WTC11 (cell line): ENCODE data around the gene ST6GAL1. TPM values are rescaled to one million over a fixed set of nuclear protein-coding genes. Genes with fewer than 3 reads are reported as not detected.
A peak's percentile ranks its signal among the peaks of the same experiment; 100 is the strongest.

Experiments
- ATAC-seq: fragments of 200-7000 bp; cut with Tn5 transposase; 2 replicates; pipeline ENCODE4 v1.10.0; 2021; ENCODE audit warnings: mild to moderate bottlenecking, moderate library complexity
- CTCF ChIA-PET: fragments of 300-600 bp; sonication (Branson Sonifier 250); formaldehyde crosslinking; loops from one replicate; lab custom pipeline; 2021; ENCODE audit warnings: antibody characterized with exemption; lab: Charles Lee
- POLR2A ChIA-PET: fragments of 350-600 bp; sonication (Branson Sonifier 250); formaldehyde crosslinking; loops from one replicate; lab custom pipeline; 2021; ENCODE audit warnings: antibody characterized with exemption; lab: Charles Lee
- DNase-seq: peaks from one replicate; pipeline ENCODE4 v3.0.0; 2021; ENCODE audit warnings: low spot score
- H3K27ac Mint-ChIP-seq: 2 replicates; pipeline ENCODE4 v1.8.0; 2021; ENCODE audit warnings: mixed read lengths
- H3K27me3 Mint-ChIP-seq: 2 replicates; pipeline ENCODE4 v1.8.0; 2021; ENCODE audit warnings: low read depth, mild to moderate bottlenecking, moderate library complexity, mixed read lengths
- H3K36me3 Mint-ChIP-seq: 2 replicates; pipeline ENCODE4 v1.8.0; 2021; ENCODE audit warnings: mixed read lengths
- H3K4me1 Mint-ChIP-seq: 2 replicates; pipeline ENCODE4 v1.8.0; 2022; ENCODE audit warnings: mixed read lengths
- H3K4me3 Mint-ChIP-seq: 2 replicates; pipeline ENCODE4 v1.8.0; 2021; ENCODE audit warnings: mild to moderate bottlenecking, moderate library complexity, mixed read lengths
- H3K9me3 Mint-ChIP-seq: 2 replicates; pipeline ENCODE4 v1.8.0; 2021; ENCODE audit warnings: mixed read lengths
- CREM ChIP-seq: sonication (generic); formaldehyde crosslinking; IDR thresholded peaks from 2 replicates; pipeline ENCODE4 v1.8.1; 2022; ENCODE audit warnings: mild to moderate bottlenecking, missing genetic modification reagents, moderate library complexity
- ETV6 ChIP-seq: sonication (generic); formaldehyde crosslinking; IDR thresholded peaks from 2 replicates; pipeline ENCODE4 v1.8.1; 2022; ENCODE audit warnings: mild to moderate bottlenecking, missing genetic modification reagents
- FOXJ3 ChIP-seq: sonication (generic); formaldehyde crosslinking; IDR thresholded peaks from 2 replicates; pipeline ENCODE4 v1.9.0; 2021; ENCODE audit warnings: missing genetic modification reagents, mild to moderate bottlenecking, borderline replicate concordance
- FOXK1 ChIP-seq: sonication (generic); formaldehyde crosslinking; IDR thresholded peaks from 2 replicates; pipeline ENCODE4 v1.8.0; 2022; ENCODE audit warnings: mild to moderate bottlenecking, moderate library complexity, missing genetic modification reagents
- GABPB1 ChIP-seq: sonication (generic); formaldehyde crosslinking; IDR thresholded peaks from 2 replicates; pipeline ENCODE4 v1.8.1; 2023; ENCODE audit warnings: mild to moderate bottlenecking, missing genetic modification reagents
- HMGA2 ChIP-seq: fragments of 250-450 bp; sonication (Bioruptor Pico); IDR thresholded peaks from 2 replicates; pipeline ENCODE4 v1.4.0; 2021; ENCODE audit warnings: mild to moderate bottlenecking, moderate library complexity
- IRF2 ChIP-seq: sonication (generic); formaldehyde crosslinking; IDR thresholded peaks from 2 replicates; pipeline ENCODE4 v1.8.0; 2022; ENCODE audit warnings: low read depth, missing genetic modification reagents, borderline replicate concordance
- NR2C2 ChIP-seq: sonication (generic); formaldehyde crosslinking; IDR thresholded peaks from 2 replicates; pipeline ENCODE4 v1.8.0; 2022; ENCODE audit warnings: mild to moderate bottlenecking, missing genetic modification reagents
- PRRX2 ChIP-seq: fragments of 250-450 bp; sonication (Bioruptor Pico); IDR thresholded peaks from 2 replicates; pipeline ENCODE4 v1.8.0; 2021; ENCODE audit warnings: mild to moderate bottlenecking
- SP1 ChIP-seq: sonication (generic); formaldehyde crosslinking; conservative IDR thresholded peaks from 2 replicates; pipeline ENCODE4 v1.8.1; 2022; ENCODE audit warnings: missing genetic modification reagents
- TEAD1 ChIP-seq: sonication (generic); formaldehyde crosslinking; IDR thresholded peaks from 2 replicates; pipeline ENCODE4 v1.8.0; 2022; ENCODE audit warnings: mild to moderate bottlenecking, missing genetic modification reagents
- TEAD4 ChIP-seq: sonication (generic); formaldehyde crosslinking; IDR thresholded peaks from 2 replicates; pipeline ENCODE4 v1.8.0; 2022; ENCODE audit warnings: mild to moderate bottlenecking, missing genetic modification reagents
- total RNA-seq: library from RNA; stranded (reverse); gene quantifications from 3 replicates; pipeline ENCODE4 v1.2.3, GENCODE V29; 2021
- TF ChIP-seq, protein P1 (sequence below): sonication (generic); formaldehyde crosslinking; IDR thresholded peaks from 2 replicates; pipeline ENCODE4 v1.8.0; 2022; ENCODE audit warnings: missing genetic modification reagents
- TF ChIP-seq, protein P2 (sequence below): fragments of 250-450 bp; sonication (Bioruptor Pico); IDR thresholded peaks from 2 replicates; pipeline ENCODE4 v1.9.0; 2021; ENCODE audit warnings: mild to moderate bottlenecking, borderline replicate concordance
- TF ChIP-seq, protein P3 (sequence below): sonication (generic); formaldehyde crosslinking; IDR thresholded peaks from 2 replicates; pipeline ENCODE4 v1.8.0; 2022; ENCODE audit warnings: mild to moderate bottlenecking, missing genetic modification reagents
- TF ChIP-seq, protein P4 (sequence below): sonication (generic); formaldehyde crosslinking; IDR thresholded peaks from 2 replicates; pipeline ENCODE4 v1.8.1; 2022; ENCODE audit warnings: low read depth, missing genetic modification reagents, borderline replicate concordance

ST6GAL1 gene
- total RNA-seq, 1 experiment from 2014 or later, result 87.5 TPM

DNA sequence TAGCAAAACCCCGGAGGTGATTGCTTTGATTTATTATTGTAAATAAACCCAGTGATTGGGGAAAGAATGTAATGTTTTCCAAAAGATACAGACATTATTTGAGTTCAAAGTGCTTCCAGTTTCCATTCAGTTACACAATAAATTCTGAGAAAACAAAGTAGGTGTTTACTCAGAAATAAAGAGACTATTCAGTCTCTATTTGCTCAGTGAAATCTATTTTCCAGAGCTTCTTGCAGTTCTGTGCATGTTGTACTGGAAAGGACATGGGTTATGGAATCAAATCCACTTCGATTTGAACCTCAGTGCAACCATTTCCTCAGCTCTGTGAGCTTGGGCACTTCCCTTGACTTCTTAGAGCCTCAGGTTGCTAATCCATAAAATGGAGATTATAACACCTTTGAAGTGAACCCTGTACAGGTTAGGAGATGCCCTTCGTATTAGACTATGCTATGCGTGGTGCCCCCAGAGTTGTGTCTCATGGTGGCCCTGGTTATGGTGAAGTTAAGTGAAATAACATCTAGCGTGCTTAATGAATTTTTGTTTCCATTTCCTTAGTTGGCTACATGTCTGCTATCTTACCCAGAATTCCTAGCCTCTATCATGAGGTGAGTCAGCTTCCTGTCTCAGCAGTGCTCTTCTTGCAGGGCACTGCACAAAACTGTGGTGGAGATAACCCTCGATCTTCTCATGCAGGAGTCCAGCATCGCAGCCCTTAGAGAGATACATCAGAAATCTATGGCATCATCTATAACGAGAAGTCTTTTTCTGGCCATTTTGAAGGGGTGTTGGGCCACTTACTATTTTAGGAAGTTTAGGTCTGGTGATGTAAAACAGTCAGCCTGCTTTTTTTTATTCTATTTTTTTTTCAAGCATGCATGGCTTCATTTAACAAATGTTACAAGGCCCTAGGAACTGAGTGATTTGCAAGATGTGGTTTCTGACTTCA, 111.3 kb downstream of the ST6GAL1 start:
- H3K27me3 Mint-ChIP-seq, result no peaks in the 10 kb centered on the region
- TF ChIP-seq PRRX2 (CRISPR knock-in tag), result no peak
- TF ChIP-seq GABPB1, result peak; percentile 44
- TF ChIP-seq, protein P1, sequence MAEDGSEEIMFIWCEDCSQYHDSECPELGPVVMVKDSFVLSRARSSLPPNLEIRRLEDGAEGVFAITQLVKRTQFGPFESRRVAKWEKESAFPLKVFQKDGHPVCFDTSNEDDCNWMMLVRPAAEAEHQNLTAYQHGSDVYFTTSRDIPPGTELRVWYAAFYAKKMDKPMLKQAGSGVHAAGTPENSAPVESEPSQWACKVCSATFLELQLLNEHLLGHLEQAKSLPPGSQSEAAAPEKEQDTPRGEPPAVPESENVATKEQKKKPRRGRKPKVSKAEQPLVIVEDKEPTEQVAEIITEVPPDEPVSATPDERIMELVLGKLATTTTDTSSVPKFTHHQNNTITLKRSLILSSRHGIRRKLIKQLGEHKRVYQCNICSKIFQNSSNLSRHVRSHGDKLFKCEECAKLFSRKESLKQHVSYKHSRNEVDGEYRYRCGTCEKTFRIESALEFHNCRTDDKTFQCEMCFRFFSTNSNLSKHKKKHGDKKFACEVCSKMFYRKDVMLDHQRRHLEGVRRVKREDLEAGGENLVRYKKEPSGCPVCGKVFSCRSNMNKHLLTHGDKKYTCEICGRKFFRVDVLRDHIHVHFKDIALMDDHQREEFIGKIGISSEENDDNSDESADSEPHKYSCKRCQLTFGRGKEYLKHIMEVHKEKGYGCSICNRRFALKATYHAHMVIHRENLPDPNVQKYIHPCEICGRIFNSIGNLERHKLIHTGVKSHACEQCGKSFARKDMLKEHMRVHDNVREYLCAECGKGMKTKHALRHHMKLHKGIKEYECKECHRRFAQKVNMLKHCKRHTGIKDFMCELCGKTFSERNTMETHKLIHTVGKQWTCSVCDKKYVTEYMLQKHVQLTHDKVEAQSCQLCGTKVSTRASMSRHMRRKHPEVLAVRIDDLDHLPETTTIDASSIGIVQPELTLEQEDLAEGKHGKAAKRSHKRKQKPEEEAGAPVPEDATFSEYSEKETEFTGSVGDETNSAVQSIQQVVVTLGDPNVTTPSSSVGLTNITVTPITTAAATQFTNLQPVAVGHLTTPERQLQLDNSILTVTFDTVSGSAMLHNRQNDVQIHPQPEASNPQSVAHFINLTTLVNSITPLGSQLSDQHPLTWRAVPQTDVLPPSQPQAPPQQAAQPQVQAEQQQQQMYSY, result no peak
- no peak for ATAC-seq
- no peak overlapping the region for H3K4me3 Mint-ChIP-seq
- no peak overlapping the region; the same call in 1 of the 2 replicates for H3K27ac Mint-ChIP-seq
- H3K36me3 Mint-ChIP-seq, result peaks cover 74% of the 10 kb centered on the region
- no peak for DNase-seq
- H3K4me1 Mint-ChIP-seq, result no peaks in the 10 kb centered on the region
- peaks cover 11% of the 10 kb centered on the region for H3K9me3 Mint-ChIP-seq
- POLR2A ChIA-PET, result interaction anchor here (0.5 kb wide), 1 partner anchor 22 kb away, joined by 3 read pairs; no protein-coding TSS in a partner anchor
- CTCF ChIA-PET, result interaction anchor here (1.0 kb wide), 1 partner anchor 25 kb away, joined by 3 read pairs; no protein-coding TSS in a partner anchor

DNA sequence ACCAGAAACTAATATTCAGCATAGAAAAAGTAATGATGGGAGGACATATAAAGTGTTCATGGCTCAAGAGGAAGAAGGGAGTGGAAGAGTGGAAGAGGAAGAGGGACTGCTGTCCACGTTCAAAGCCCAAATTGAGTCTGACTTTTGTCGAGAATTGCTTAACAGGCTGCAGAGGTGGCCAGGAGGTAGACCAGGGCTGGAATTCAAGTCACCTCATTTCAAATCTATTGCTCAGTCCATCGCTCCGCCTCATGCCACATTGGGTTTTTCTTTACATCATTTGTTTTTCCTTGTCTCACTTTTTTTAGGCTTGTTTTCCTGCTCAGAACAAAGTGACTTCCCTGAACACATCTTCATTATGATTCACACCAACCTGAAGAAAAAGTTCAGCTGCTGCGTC, 112.0 kb downstream of the ST6GAL1 start:
- POLR2A ChIA-PET, result no interaction called here
- Mint-ChIP-seq H3K27me3 (no peaks in the 10 kb centered on the region), H3K36me3 (peaks cover 78% of the 10 kb centered on the region), H3K4me3 (no peak overlapping the region), H3K4me1 (no peaks in the 10 kb centered on the region), H3K9me3 (peaks cover 11% of the 10 kb centered on the region), H3K27ac (no peak overlapping the region; the same call in 1 of the 2 replicates)
- DNase-seq, result no peak
- CTCF ChIA-PET, result no interaction called here
- no peak for ATAC-seq
- TF ChIP-seq FOXJ3 (CRISPR knock-in tag), result no peak
- TF ChIP-seq FOXK1 (CRISPR knock-in tag), result no peak

DNA sequence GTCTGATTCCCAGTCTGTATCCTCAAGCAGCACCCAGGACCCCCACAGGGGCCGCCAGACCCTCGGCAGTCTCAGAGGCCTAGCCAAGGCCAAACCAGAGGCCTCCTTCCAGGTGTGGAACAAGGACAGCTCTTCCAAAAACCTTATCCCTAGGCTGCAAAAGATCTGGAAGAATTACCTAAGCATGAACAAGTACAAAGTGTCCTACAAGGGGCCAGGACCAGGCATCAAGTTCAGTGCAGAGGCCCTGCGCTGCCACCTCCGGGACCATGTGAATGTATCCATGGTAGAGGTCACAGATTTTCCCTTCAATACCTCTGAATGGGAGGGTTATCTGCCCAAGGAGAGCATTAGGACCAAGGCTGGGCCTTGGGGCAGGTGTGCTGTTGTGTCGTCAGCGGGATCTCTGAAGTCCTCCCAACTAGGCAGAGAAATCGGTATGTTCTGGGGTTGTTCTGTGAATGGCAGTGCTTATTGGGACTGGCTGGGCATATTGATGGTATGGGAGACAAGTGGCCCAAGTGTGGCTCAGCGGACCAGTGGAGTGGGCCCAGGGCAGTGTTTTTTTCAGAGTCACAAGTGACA, 112.6 kb downstream of the ST6GAL1 start:
- POLR2A ChIA-PET, result no interaction called here
- Mint-ChIP-seq H3K9me3 (peaks cover 11% of the 10 kb centered on the region), H3K4me1 (no peaks in the 10 kb centered on the region)
- no peak for DNase-seq
- TF ChIP-seq FOXJ3 (CRISPR knock-in tag) (no peak), SP1 (no peak), TEAD4 (CRISPR knock-in tag) (no peak), NR2C2 (CRISPR knock-in tag) (no peak), HMGA2 (CRISPR knock-in tag) (no peak), IRF2 (CRISPR knock-in tag) (no peak), ETV6 (no peak), CREM (CRISPR knock-in tag) (no peak), TEAD1 (CRISPR knock-in tag) (no peak)
- TF ChIP-seq, protein P2, sequence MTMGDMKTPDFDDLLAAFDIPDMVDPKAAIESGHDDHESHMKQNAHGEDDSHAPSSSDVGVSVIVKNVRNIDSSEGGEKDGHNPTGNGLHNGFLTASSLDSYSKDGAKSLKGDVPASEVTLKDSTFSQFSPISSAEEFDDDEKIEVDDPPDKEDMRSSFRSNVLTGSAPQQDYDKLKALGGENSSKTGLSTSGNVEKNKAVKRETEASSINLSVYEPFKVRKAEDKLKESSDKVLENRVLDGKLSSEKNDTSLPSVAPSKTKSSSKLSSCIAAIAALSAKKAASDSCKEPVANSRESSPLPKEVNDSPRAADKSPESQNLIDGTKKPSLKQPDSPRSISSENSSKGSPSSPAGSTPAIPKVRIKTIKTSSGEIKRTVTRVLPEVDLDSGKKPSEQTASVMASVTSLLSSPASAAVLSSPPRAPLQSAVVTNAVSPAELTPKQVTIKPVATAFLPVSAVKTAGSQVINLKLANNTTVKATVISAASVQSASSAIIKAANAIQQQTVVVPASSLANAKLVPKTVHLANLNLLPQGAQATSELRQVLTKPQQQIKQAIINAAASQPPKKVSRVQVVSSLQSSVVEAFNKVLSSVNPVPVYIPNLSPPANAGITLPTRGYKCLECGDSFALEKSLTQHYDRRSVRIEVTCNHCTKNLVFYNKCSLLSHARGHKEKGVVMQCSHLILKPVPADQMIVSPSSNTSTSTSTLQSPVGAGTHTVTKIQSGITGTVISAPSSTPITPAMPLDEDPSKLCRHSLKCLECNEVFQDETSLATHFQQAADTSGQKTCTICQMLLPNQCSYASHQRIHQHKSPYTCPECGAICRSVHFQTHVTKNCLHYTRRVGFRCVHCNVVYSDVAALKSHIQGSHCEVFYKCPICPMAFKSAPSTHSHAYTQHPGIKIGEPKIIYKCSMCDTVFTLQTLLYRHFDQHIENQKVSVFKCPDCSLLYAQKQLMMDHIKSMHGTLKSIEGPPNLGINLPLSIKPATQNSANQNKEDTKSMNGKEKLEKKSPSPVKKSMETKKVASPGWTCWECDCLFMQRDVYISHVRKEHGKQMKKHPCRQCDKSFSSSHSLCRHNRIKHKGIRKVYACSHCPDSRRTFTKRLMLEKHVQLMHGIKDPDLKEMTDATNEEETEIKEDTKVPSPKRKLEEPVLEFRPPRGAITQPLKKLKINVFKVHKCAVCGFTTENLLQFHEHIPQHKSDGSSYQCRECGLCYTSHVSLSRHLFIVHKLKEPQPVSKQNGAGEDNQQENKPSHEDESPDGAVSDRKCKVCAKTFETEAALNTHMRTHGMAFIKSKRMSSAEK, result no peak
- TF ChIP-seq, protein P3, sequence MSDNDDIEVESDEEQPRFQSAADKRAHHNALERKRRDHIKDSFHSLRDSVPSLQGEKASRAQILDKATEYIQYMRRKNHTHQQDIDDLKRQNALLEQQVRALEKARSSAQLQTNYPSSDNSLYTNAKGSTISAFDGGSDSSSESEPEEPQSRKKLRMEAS (CRISPR knock-in tag), result no peak
- TF ChIP-seq, protein P4, sequence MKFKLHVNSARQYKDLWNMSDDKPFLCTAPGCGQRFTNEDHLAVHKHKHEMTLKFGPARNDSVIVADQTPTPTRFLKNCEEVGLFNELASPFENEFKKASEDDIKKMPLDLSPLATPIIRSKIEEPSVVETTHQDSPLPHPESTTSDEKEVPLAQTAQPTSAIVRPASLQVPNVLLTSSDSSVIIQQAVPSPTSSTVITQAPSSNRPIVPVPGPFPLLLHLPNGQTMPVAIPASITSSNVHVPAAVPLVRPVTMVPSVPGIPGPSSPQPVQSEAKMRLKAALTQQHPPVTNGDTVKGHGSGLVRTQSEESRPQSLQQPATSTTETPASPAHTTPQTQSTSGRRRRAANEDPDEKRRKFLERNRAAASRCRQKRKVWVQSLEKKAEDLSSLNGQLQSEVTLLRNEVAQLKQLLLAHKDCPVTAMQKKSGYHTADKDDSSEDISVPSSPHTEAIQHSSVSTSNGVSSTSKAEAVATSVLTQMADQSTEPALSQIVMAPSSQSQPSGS (CRISPR knock-in tag), result no peak
- TF ChIP-seq, all 79 proteins: peak for 0
- Mint-ChIP-seq H3K36me3 (peaks cover 80% of the 10 kb centered on the region), H3K27ac (0 out of 2 replicates have a peak overlapping the region, but pooled peaks have one; percentile 6), H3K4me3 (no peak overlapping the region), H3K27me3 (no peaks in the 10 kb centered on the region)
- no peak for ATAC-seq
- CTCF ChIA-PET, result interaction anchor here (1.8 kb wide), 1 partner anchor 194 kb away, joined by 5 read pairs; no protein-coding TSS in a partner anchor
